Spleen (tissue), 7 donors: ENCODE measurements around the gene TOP1.

Experiments used
- CTCF ChIP-seq, 11 experiments: fragments of 200-600 bp in 7 of 11; fragments of 450-650 bp in 4 of 11; sonication (generic) in 4 of 11; IDR thresholded peaks in 8 of 11; conservative IDR thresholded peaks in 3 of 11; 1 replicate in 7 of 11; 2 replicates in 4 of 11; pipeline versions ENCODE4 v1.4.0 to v1.8.0; 2016 to 2021; ENCODE audit warnings: antibody characterized with exemption in 11 of 11, inconsistent platforms in 4 of 11, mild to moderate bottlenecking in 1 of 11
- POLR2A ChIP-seq, 3 donors: fragments of 450-650 bp; IDR thresholded peaks; one replicate each; pipeline ENCODE4 v1.5.1; 2017; ENCODE audit warnings: antibody characterized with exemption in 3 of 3, mild to moderate bottlenecking in 1 of 3
- POLR2AphosphoS5 ChIP-seq, 3 donors: sonication (generic); formaldehyde crosslinking; IDR thresholded peaks; one replicate each; pipeline ENCODE4 v1.5.1; 2017; ENCODE audit warnings: antibody characterized with exemption in 3 of 3
- donor health status: DM: no; HTN: no; CAD: no; lungs with moderate emphysema.
- donor health status: DM: no; HTN: no; CAD: no.
- donor health status: DM: no; HTN: no; CAD: no.

GRCh38 chr20:41169791-41170351 is 141.2 kb downstream of the TOP1 start:
- TF ChIP-seq CTCF (IDR thresholded peaks at IDR 0.05 in 8 of 11, conservative IDR thresholded peaks at IDR 0.05 in 3 of 11) (no peak), POLR2A (IDR thresholded peaks at IDR 0.05) (no peak), POLR2AphosphoS5 (IDR thresholded peaks at IDR 0.05) (peak in 1 of 3 donors; percentile 45)
